Tibial nerve (tissue), 4 donors: ENCODE data around the gene SLC16A11. TPM values are rescaled to one million over a fixed set of nuclear protein-coding genes. Genes with fewer than 3 reads are reported as not detected.

Experiments used
- DNase-seq, 2 donors: peaks; one replicate each; pipeline ENCODE4 v3.0.0-alpha.2; 2019; ENCODE audit warnings: low spot score in 2 of 2
- H3K27ac ChIP-seq, 4 donors: fragments of 200-600 bp; sonication (generic) in 3 of 4; one replicate each; pipeline ENCODE4 v1.5.1; 2017 to 2019; ENCODE audit warnings: mild to moderate bottlenecking in 1 of 4
- H3K27me3 ChIP-seq, 2 donors: fragments of 200-600 bp; sonication (generic) in 1 of 2; one replicate each; pipeline versions ENCODE4 v1.5.1 to v1.6.0; 2017 to 2019
- H3K36me3 ChIP-seq, 3 donors: fragments of 200-600 bp; sonication (generic); one replicate each; pipeline ENCODE4 v1.5.1; 2018 to 2019
- H3K4me1 ChIP-seq, 4 donors: fragments of 200-600 bp; sonication (generic) in 3 of 4; one replicate each; pipeline ENCODE4 v1.5.1; 2017 to 2019
- H3K4me3 ChIP-seq, 4 donors: fragments of 200-600 bp; sonication (generic) in 3 of 4; one replicate each; pipeline ENCODE4 v1.5.1; 2017 to 2019; ENCODE audit warnings: mild to moderate bottlenecking in 1 of 4, moderate library complexity in 1 of 4
- H3K9me3 ChIP-seq, 4 donors: fragments of 200-600 bp; sonication (generic) in 3 of 4; one replicate each; pipeline ENCODE4 v1.5.1; 2017 to 2019
- CTCF ChIP-seq, 5 experiments: fragments of 200-600 bp in 3 of 5; fragments of 450-650 bp in 2 of 5; sonication (generic) in 3 of 5; IDR thresholded peaks; one replicate each; pipeline ENCODE4 v1.5.1; 2016 to 2019; ENCODE audit warnings: antibody characterized with exemption in 5 of 5, mild to moderate bottlenecking in 3 of 5, moderate library complexity in 2 of 5
- EP300 ChIP-seq, 2 donors: sonication (generic); formaldehyde crosslinking; IDR thresholded peaks; one replicate each; pipeline ENCODE4 v1.6.1; 2017; ENCODE audit warnings: antibody characterized with exemption in 2 of 2, mild to moderate bottlenecking in 1 of 2
- POLR2A ChIP-seq, 2 donors: fragments of 450-650 bp; IDR thresholded peaks; one replicate each; pipeline ENCODE4 v1.6.1; 2017; ENCODE audit warnings: antibody characterized with exemption in 2 of 2, mild to moderate bottlenecking in 2 of 2, moderate library complexity in 2 of 2
- WGBS, 2 donors: methylation state at CpG; one replicate each; pipeline ENCODE4 v1.1.5; 2018; 5-methylcytosine and 5-hydroxymethylcytosine counted together
- total RNA-seq, 4 donors: library from RNA; depleted of rRNA; stranded (reverse); fragments of >200 nt; gene quantifications; one replicate each; pipeline ENCODE4 v1.1.0, GENCODE V29; 2016

Gene SLC16A11
- total RNA-seq, 4 donors from 2014 or later, result 0.78 TPM; not detected in 3

- Histone ChIP-seq H3K4me1 (peaks cover 0 to 43% (median 26%) of the 10 kb centered on the region in 4 donors), H3K9me3 (no peaks in the 10 kb centered on the region)
These were observed 753 bp downstream of the SLC16A11 start for GRCh38 chr17:7043182-7043496.

GRCh38 chr17:7042501-7043181 is 1.3 kb downstream of the SLC16A11 start:
- Histone ChIP-seq H3K9me3 (no peaks in the 10 kb centered on the region), H3K27ac (no peak overlapping the region), H3K4me3 (peak overlapping the region in 3 of 4 donors; percentile 6 to 50 (median 49)), H3K36me3 (no peaks in the 10 kb centered on the region), H3K4me1 (peaks cover 0 to 42% (median 26%) of the 10 kb centered on the region in 4 donors), H3K27me3 (peaks cover 0 to 57% of the 10 kb centered on the region in 2 donors)
- TF ChIP-seq EP300 (IDR thresholded peaks at IDR 0.05), result no peak
- no peak for TF ChIP-seq CTCF (IDR thresholded peaks at IDR 0.05)
- no peak for TF ChIP-seq POLR2A (IDR thresholded peaks at IDR 0.05)
- 13 to 15% methylated on average over 44 to 46 of the region's 53 CpGs for WGBS, 2 donors
- no peak for DNase-seq

More at GRCh38 chr17:7043182-7043496, 753 bp downstream of the SLC16A11 start:
- no peak for TF ChIP-seq CTCF (IDR thresholded peaks at IDR 0.05)
- 4 to 5% methylated on average over 9 to 12 of the region's 21 CpGs for WGBS, 2 donors
- DNase-seq, result no peak
- peak overlapping the region; percentile 6 to 50 (median 46) for H3K4me3 ChIP-seq
- H3K36me3 ChIP-seq, result no peaks in the 10 kb centered on the region
- peaks cover 0 to 62% of the 10 kb centered on the region in 2 donors for H3K27me3 ChIP-seq
- peak overlapping the region in 1 of 4 donors; percentile 23 for H3K27ac ChIP-seq

GRCh38 chr17:7041607-7042500 is 2.0 kb downstream of the SLC16A11 start:
- Histone ChIP-seq H3K4me1 (peaks cover 0 to 34% (median 26%) of the 10 kb centered on the region in 4 donors), H3K4me3 (peak overlapping the region in 2 of 4 donors; percentile 49 to 50), H3K27me3 (peaks cover 0 to 52% of the 10 kb centered on the region in 2 donors), H3K9me3 (no peaks in the 10 kb centered on the region), H3K36me3 (no peaks in the 10 kb centered on the region), H3K27ac (no peak overlapping the region)
- no peak for TF ChIP-seq CTCF (IDR thresholded peaks at IDR 0.05)
- no peak for TF ChIP-seq POLR2A (IDR thresholded peaks at IDR 0.05)
- TF ChIP-seq EP300 (IDR thresholded peaks at IDR 0.05), result no peak
- DNase-seq, result no peak
- 30 to 40% methylated on average over 28 to 43 of the region's 43 CpGs for WGBS, 2 donors

DNA sequence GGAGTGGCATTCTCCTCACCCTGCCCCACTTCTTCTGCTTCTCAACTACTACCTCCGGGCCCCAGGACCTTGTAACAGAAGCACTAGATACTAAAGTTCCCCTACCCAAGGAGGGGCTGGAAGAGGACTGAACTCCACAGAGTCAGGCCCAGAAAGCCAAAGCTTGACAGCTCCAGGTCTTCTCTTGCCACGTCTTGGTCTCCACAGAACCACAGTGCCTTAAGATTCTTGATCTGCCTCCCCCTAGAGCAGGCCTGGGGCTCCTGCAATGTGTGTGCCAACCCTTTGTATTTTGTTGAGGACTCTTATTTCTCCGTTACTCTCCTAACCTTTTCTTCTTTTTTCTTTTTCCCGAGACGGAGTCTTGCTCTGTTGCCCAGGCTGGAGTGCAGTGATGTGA is 4.1 kb downstream of the SLC16A11 start:
- TF ChIP-seq CTCF (IDR thresholded peaks at IDR 0.05) (no peak), POLR2A (IDR thresholded peaks at IDR 0.05) (no peak), EP300 (IDR thresholded peaks at IDR 0.05) (no peak)
- DNase-seq, result no peak
- Histone ChIP-seq H3K9me3 (no peaks in the 10 kb centered on the region), H3K36me3 (no peaks in the 10 kb centered on the region), H3K27ac (no peak overlapping the region), H3K4me1 (peaks cover 0 to 36% (median 24%) of the 10 kb centered on the region in 4 donors), H3K27me3 (peaks cover 0 to 59% of the 10 kb centered on the region in 2 donors), H3K4me3 (no peak overlapping the region)
- WGBS, 2 donors, result 87 to 88% methylated on average over 5 of the region's 5 CpGs
